Activated naive CD4-positive, alpha-beta T cell treated with anti-CD3 and anti-CD28 coated beads, Interleukin-2, amount 50 U/mL, for 16 hours (primary cell): ENCODE data around the gene DNAJC8.

Experiments used
- DNase-seq: peaks from one replicate; pipeline ENCODE4 v3.0.0-alpha.2; 2020

The DNAJC8 gene, protein sequence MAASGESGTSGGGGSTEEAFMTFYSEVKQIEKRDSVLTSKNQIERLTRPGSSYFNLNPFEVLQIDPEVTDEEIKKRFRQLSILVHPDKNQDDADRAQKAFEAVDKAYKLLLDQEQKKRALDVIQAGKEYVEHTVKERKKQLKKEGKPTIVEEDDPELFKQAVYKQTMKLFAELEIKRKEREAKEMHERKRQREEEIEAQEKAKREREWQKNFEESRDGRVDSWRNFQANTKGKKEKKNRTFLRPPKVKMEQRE

DNA sequence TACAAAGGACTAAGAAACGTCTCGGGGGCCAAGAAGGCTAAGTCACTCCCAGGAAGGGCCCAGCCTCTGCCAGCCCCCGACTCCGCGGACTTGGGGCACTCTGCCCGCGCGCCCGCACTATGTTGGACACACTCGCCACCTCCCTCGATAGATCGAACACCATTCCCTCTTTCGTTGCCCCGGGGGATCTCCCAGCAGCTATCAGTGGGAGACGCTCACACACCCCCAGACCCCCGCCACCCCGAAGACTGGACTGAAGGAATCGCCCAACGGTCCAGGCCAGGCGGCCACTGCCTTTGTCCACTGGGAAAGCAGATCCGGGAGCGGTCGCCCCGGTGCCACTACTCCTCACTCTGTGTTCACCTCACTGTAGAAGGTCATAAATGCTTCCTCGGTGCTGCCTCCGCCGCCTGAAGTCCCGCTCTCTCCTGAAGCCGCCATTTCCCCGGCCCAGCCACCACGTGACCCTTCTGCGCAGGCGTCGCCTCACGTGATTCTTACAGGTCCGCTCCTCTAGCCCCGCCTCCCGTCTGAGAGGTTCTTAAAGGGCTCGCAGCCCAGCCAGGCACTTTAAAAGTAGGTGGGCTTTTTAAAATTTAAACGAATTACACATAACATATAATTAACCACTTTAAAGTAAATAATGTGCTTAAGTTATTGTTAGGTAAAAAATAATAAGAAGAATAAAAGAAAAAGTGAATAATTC is at the start of gene DNAJC8:
DNAJC8 (minus strand) TSS at position 472 of the 706 bp plus-strand sequence; CDS start at position 441, 31 bp downstream.
- DNase-seq, result peak; percentile 98

DNA sequence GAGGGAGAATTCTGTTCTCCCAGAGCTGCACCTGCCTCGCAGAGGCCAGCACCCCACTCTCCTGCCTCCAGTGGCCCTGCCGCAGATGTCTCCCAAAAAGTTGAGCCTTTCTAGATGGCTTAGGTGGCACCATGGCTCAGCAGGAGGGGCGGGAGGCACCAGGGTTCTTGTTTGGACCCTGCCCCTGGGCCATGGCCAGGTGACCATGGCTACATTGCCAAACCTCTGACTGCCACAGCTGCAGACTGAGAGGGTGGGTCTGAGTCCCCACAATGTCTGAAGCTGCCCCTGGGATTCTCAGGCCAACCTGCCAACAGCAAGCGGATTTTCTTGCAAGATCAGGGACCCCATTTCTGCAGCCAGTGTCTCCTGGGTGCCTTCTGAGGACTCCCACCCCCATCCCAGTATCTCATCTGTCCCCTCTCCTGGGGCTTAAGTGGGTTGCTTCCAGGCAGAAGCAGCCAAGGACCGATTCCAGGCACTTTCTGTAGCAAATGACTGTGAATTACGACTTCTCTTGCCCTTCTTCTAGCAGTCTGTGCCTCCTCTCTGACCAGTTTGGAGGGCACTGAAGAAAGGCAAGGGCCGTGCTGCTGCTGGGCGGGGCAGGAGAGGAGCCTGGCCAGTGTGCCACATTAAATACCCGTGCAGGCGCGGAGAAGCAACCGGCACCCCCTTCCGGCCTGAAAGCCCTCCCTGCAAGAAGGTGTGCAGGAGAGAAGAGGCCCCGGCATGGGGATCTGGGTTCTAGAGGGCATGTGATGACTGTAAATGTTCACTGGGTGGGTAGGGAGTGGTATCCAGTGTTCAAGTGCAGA is 49.0 kb upstream of the DNAJC8 start:
- DNase-seq, result no peak

DNA sequence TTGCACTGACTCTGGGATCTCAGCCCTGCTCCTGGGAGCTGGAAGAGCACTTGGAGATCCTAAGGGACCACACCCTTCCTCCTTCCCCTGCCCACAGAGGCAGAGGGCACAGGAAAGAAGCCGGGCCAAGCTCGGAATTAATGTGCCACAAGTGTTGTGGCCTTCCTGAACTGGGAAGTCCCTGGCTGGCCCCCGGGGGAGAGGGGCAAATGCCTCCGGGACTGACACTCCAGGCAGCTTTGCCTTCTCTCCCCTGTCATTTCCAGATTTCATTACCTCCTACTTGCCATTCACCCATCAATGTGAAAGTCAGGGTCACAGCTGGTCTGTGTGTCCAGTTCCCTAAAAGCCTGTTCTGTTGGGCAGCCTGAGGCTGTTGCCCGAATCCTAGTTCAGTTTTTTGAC is 48.1 kb upstream of the DNAJC8 start:
- no peak for DNase-seq

DNA sequence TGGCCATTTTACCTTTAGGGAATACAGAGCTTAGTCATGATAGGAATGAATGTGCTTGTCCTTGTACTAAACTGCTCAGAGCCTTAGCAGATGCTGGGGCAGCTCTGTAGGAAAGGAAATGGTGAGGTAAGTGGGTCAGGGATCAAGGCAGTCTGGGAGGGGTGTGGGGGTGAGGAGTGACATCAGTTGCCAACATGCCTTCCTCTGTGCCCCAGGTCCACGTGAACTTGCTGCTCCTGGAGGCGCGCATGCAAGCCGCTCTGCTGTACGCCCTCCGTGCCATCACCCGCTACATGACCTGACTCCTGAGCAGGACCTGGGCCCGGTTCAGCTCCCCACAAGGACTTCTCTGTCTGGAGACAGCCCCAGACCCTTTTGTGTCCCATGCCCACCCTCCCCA is 47.7 kb upstream of the DNAJC8 start:
- no peak for DNase-seq

DNA sequence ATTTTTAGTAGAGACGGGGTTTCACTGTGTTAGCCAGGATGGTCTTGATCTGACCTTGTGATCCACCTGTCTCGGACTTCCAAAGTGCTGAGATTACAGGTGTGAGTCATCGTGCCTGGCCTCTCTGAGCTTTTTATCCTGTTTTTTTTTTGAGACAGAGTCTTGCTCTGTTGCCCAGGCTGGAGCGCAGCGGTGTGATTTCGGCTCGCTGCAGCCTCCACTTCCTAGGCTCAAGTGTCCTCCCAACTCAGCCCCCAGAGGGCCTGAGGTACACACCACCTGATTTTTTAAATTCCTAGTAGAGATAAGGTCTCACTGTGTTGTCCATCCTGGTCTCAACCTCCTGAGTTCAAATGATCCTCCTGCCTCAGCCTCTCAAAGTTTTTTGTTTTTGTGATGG is 46.9 kb upstream of the DNAJC8 start:
- no peak for DNase-seq

DNA sequence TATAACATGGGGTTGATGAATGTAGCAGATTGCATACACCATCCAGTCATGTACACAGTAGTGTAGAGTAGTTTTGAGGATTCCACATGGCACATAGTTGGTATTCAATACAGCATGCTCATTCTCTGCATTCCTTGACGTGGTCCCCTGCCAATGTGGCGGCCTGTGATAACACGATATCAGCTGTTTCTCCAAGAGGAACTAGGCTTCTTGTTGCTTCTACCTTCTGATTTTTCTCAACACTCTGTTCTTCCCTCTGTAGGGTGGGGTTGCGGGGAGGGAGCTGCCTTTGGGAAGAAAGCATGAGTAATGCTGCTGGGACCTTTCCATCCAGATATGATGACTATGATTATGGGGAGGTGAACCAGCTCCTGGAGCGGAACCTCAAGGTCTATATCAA is 45.9 kb upstream of the DNAJC8 start:
- DNase-seq, result no peak

DNA sequence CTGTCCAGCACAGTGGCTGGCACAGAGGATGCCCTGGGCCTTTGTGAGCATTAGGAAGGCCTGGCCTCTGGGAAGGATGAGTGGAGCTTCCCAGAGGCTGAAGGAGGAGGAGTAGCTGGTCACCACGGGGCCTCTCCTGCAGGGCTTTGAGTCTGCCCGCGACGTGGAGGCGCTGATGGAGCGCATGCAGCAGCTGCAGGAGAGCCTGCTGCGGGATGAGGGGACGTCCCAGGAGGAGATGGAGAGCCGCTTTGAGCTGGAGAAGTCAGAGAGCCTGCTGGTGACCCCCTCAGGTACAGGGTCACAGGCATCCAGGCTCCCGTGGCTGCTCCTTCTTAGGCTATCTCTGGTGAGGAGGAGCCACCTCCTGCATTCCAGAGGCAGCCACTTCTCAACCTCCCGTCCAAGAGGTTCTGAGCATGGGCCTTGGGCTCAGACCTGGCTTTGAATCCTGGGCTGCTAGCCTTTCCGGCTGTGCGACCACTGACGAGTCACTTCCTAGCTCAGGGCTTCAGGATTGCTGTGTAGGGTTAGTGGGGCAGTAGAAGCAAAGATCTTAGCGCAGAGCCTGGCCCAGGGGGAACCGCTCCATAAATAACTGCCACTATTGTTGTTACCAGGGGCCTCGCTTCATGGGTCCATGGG is 40.5 kb upstream of the DNAJC8 start:
- DNase-seq, result no peak

DNA sequence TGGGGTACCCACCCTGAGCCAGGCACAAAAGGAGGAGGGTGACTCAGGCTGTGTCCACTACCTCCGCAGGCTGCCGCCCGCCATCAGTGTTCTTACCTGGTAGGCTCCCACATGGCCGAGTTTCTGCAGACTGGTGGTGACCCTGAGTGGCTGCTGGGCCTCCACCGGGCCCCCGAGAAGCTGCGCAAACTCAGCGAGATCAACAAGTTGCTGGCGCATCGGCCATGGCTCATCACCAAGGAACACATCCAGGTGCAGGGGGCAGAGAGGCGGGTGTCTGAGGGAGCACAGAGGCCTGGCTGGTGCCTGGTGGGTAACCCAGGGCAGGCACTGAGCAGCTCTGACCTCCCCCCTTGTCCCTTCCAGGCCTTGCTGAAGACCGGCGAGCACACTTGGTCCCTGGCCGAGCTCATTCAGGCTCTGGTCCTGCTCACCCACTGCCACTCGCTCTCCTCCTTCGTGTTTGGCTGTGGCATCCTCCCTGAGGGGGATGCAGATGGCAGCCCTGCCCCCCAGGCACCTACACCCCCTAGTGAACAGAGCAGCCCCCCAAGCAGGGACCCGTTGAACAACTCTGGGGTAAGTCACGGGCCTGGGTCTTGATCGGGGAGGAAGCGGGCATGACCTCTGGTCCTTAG is 39.5 kb upstream of the DNAJC8 start:
- no peak for DNase-seq

DNA sequence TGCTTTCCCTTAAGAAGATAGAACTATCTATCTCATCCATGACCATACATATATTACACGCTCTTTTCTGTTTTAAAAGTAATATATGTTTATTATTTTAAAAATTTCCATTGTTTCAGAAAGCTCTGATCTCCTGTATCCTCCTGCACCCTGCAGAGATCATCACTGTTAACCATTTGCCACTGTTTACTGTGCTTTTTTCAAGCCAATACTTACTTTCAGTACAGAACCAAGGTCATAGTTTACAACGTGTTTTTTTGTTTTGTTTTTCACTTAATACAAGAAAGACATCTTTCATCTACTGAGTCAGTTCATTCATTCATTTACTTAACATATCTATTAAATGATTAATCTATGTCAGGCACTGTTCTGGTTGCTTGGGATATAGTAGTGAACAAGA is 36.7 kb upstream of the DNAJC8 start:
- DNase-seq, result no peak

DNA sequence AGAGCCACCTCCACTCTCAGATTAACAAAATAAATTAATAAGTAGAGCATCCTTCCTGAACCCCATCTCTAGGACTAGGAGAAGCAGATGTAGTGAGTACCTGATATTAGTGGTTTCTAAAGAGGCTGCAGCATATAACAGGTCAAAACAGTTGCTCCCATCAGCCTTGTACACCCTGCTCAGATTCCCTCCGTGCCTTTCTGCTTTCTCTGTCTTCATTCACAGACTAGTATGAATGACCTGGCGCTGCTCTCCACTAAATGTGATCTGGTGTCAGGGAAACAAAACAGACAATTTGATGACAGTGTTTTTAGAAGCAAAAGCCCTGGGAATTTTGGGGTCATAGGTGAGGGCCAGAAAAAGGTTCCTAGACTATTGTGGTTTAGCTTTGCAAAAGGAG is 34.8 kb upstream of the DNAJC8 start:
- no peak for DNase-seq

DNA sequence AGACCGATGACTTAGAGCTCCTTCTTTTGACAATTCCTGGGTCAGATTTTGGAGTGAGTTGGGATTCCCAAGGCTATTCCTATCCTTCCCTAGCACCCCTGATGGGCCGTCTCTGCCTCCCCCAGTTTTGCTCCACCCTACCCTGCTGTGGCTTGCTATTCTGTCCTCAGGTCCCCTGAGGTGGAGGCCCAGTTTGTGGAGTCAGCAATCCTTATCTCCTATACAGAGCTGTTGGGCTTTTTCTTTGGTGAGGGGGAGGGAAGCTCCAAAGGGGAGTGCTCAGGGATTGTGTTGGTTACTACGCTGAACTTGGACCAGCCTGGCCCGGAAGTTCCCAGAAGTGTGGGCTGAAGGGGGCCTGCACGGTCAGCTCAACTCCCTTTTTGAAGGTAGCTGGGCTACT is 34.1 kb upstream of the DNAJC8 start:
- no peak for DNase-seq

DNA sequence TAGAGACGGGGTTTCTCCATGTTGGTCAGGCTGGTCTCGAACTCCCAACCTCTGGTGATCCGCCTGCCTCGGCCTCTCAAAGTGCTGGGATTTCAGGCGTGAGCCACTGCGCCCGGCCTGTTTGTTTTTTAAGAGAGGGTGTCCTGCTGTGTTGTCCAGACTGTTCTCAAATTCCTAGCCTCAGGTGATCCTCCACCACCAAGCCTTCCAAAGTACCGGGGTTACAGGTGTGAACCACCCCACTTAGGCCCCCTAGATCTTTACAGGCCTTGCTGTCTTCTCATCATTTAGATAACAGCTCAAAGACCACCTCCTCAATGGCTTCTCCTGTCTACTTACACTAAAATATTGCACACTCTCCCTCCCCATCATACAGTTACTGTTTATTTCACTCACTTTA is 32.7 kb upstream of the DNAJC8 start:
- no peak for DNase-seq

DNA sequence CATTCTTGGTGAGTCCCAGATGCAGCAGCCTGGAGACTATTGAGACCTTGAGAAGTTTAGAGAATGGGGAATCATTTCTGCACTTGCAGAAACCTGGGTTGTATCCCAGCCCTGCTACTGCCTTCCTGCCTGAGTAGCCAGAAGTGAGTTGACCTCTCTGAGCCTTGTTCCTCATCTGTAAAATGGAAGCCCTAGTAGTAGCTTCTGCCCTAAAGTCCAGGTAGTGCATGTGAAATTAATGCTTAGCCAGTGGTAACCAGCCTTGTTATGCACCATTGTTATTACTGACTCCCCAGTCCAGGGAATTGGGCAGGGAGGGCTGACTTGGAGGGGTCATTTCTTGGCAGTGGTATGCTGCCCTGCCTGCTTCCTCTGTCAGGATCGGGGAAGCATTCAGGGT is 32.1 kb upstream of the DNAJC8 start:
- no peak for DNase-seq

DNA sequence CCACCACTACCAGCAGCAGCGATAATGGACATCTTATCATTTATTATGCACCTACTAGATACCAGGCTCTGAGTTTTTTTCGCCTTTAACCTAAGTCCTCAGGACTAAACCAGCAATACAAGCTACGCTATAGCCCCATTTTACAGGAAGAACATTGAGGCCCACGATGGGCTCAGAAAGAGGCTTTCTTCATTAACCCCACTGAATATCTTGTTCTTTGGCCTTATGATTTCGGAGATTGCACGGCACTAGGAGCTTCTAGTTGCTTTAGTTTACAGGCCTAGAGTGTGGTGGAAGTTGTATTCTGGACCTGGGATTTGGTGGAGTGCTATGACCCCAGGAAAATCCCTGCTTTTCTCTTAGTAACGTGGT is 28.0 kb upstream of the DNAJC8 start:
- DNase-seq, result no peak

DNA sequence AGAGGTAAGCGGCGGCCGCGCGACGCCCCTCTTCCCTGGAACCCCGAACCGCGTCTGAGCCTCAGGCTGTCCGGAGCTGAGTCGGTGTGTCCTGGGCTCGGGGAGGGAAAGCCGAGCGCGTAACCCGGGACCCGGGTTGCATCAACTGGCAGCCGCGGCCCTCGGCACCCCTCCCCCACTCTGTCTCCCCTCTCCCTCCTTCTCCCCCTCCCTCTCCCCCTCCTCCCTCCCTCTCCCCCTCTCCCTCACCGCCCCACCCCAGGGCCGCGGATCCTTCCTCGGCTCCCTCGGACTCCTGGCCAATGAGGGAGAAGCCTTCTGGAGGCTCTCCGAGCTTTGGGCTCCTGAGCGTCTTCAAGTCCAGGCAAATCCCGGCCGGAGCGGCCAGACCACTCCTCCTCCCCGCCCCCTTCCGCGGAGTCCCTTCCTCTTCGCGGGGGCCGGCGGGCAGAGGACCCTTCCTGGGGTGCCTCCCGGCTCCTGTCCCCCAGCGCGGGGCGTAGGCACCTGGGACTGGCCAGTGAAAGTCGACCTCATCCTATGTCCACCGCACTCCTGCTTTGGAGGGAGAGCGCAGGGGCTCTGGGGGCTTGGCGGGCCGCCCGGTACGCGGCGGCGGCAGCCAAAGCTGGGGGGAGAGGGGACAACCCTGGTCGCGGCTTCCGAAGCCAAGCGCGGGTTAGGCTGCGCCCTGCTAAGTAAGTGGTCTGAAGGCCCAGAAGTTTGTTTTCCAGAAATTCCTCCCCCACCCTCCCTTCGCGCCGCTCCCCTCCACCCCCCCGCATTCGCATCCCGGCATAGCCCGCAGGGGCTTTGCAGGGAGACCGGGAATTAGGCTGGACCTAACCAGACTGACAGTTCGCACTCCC is 27.3 kb upstream of the DNAJC8 start:
- DNase-seq, result peak; percentile 60

DNA sequence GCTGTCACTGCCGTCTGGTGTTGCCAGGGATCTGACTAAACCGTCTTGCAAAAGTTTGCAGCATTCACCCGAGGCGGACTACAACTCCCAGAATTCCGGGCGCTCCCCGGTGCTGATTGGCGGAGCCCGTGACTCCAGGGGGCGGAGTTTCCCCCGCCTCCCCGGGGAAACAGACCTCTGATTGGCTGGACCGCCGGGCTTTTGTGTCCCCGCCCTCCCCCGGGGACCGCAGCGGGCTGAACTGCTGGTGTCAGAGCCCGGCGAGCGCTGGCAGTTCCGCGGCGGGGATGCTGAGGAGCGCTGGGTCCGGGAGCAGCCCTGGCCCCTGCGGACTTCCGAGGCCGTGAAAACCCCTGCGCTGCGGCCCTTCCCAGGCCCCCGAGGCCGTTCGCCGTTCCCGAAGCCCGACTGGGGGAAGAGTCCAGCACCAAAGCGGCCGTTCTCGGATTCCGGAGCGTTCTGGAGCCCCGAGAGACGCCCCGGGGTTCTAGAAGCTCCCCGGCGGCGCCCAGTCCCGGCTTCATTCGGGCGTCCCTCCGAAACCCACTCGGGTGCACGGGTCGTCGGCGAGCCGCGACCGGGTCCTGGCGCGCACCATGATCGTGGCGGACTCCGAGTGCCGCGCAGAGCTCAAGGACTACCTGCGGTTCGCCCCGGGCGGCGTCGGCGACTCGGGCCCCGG is 26.6 kb upstream of the DNAJC8 start, which contains the start of gene SESN2:
SESN2 (plus strand) TSS at position 267 of the 682 bp plus-strand sequence; CDS start at position 597, 330 bp downstream.
- peak; percentile 100 for DNase-seq

DNA sequence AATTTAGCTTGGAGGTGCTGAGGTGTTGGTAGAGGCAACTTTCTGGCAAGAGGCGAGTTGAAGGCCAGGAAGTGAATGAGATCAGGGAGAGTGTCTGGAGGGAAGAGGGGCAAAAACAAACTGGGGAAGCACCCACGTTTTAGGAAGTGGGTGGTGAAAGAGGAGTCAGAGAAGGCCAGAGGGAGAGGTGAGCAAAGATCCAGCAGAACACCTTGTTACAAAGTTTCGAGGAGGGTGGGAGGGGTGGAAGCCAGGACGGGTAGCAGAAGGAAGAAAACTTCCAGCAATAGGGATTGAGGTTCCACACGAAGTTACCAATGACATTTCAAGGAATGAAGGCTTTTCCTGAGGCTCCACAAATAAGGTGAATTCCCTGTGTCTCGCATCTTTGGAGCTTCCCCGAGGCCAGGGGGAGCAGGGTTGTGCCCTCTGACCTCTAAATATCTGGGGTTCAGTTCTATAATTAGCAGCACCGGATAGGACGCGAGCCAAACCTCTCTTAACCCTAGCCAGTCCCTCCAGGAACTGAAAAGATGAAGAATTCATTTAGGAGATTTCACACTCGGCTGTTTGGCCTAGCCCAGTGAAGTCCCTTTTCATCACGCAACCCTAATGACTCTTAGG is 25.9 kb upstream of the DNAJC8 start:
- no peak for DNase-seq

DNA sequence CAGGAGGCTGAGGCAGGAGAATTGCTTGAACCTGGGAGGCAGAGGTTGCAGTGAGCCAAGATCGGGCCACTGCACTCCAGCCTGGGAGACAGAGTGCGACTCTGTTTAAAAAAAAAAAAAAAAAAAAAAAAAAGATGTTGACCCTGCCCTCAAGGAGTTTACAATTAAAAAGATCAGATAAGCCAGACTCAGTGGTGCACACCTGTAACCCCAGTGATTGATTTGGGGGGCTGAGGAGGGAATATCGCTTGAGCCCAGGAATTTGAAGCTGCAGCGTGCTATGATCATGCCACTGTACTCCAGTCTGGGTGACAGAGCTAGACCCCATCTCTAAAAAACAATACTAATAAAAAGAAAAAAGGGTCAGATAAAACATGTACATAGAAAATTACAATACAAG is 24.9 kb upstream of the DNAJC8 start:
- DNase-seq, result no peak

DNA sequence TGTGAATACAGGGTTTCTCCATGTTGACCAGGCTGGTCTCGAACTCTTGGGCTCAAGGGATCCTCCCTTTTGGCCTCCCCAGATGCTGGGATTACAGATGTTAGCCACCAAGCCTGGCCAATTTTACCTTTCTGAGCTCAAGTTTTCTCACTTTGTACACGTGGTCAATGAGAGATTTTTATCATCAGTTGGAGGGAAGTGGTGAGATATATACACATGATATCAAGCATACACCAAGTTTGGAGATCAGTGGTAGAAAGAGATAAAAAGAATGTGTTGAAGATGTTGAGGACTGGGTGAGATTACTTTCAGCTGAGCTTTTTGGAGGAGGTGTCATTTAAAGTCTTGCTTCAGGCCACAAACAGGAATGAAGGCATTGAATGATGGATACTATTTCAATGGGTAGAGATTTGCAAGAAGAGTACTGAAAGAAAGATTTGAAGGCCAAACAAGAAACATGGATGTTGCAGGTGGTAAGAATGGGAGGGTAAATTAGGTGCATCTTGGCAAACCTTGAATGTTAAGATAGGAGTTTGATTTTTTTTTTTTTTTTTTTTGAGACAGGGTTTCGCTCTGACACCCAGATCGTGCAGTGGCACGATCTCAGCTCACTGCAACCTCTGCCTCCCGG is 23.5 kb upstream of the DNAJC8 start:
- DNase-seq, result no peak

DNA sequence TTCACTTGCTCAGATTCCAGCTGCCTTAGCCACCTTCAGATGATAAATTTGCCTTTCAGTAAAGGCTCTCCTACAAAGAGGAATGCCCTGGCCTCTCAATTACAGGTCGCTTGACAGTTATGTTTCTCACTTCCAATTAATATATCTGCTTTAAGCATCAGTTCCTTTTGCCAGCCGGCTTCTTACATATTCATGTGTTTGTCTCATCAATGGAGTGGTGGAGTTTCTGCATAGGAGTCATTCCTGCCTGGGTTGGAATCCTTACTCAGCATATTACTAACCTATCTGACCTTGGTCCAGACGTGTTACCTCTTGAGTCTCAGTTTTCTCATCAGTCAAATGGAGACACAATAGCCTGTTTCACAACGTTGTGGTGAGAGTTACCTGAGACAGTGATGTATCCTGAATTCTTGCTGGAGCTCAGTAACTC is 17.1 kb upstream of the DNAJC8 start:
- no peak for DNase-seq
